Measurements from ENCODE around the gene SPRR4. TPM values are rescaled to one million over a fixed set of nuclear protein-coding genes. Genes with fewer than 3 reads are reported as not detected.

Gene SPRR4
- total RNA-seq, 3 donors from 2014 or later: not detected

DNA sequence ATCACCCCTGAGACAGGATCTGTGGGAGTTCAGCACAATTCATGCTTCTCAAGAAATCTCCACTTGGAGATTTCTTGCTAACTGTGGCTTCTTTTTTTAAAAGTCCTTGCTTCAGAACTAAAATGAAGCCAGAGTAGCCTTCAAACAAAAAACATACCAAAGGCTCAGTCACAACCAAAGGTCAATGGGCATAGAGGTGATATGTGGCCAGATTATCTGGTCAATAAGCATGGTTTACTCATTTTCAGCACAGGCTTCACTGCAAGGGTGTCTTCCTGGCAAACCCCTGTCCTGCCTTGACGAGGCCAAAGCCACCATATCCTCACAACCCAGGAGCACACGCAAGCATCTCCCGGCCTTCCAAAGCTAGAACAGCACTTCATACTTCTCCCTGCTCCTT, 11.2 kb upstream of the SPRR4 start:
- Mint-ChIP-seq H3K4me3 (no peak overlapping the region), H3K36me3 (ENCODE audit: insufficient read depth) (no peaks in the 10 kb centered on the region), H3K27me3 (ENCODE audit: low read depth) (peaks cover 7% of the 10 kb centered on the region), H3K9me3 (no peaks in the 10 kb centered on the region), H3K4me1 (ENCODE audit: low read depth) (no peaks in the 10 kb centered on the region)
- DNase-seq: no peak
- no peak for ATAC-seq

- Mint-ChIP-seq H3K4me3 (no peak overlapping the region), H3K27me3 (ENCODE audit: low read depth) (peaks cover 7% of the 10 kb centered on the region), H3K36me3 (ENCODE audit: insufficient read depth) (no peaks in the 10 kb centered on the region), H3K9me3 (no peaks in the 10 kb centered on the region), H3K4me1 (ENCODE audit: low read depth) (no peaks in the 10 kb centered on the region)
- ATAC-seq (no peak), DNase-seq (no peak)
These were observed 10.5 kb upstream of the SPRR4 start for GRCh38 chr1:152959801-152960451.

GRCh38 chr1:152960452-152961044, 9.9 kb upstream of the SPRR4 start:
- H3K27me3 Mint-ChIP-seq (ENCODE audit: low read depth): peaks cover 10% of the 10 kb centered on the region
- H3K4me3 Mint-ChIP-seq: no peak overlapping the region
- no peak for DNase-seq
- no peaks in the 10 kb centered on the region for H3K9me3 Mint-ChIP-seq
- no peaks in the 10 kb centered on the region for H3K4me1 Mint-ChIP-seq (ENCODE audit: low read depth)
- H3K36me3 Mint-ChIP-seq (ENCODE audit: insufficient read depth): no peaks in the 10 kb centered on the region
- no peak for ATAC-seq

DNA sequence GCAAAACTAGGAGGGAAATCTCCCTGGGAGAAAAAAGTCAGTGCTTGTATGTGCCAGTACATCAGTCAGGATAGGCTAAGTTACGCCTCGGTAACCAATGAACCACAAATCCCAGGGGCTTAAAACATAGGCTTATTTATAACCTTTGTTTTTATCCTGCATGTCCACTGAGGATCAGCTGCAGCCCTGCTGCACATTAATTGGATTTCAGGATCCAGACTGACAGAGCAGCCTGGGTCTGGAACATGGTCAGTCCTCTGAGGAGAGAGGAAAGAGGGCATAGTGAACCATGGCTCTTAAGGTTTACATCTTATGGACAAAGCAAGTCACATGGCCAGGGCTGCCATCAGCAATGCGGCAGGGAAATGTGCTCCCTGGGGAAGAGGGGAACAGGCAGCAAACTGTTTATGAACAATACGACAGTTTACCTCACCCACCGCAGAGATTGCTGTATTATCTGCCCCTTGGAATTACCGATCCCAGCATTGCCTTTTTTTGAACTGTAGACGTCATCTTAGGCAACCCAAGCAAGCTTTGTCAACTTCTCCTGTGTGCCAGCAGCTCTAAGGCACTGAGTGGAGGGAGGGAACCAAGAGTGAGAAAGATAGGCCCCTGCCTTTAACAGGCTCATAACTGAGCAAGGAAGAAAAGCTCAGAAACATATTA, 9.1 kb upstream of the SPRR4 start:
- H3K9me3 Mint-ChIP-seq: no peaks in the 10 kb centered on the region
- ATAC-seq (no peak), DNase-seq (no peak)
- no peaks in the 10 kb centered on the region for H3K36me3 Mint-ChIP-seq (ENCODE audit: insufficient read depth)
- H3K4me1 Mint-ChIP-seq (ENCODE audit: low read depth): no peaks in the 10 kb centered on the region
- no peak overlapping the region for H3K4me3 Mint-ChIP-seq
- H3K27me3 Mint-ChIP-seq (ENCODE audit: low read depth): peaks cover 11% of the 10 kb centered on the region

DNA sequence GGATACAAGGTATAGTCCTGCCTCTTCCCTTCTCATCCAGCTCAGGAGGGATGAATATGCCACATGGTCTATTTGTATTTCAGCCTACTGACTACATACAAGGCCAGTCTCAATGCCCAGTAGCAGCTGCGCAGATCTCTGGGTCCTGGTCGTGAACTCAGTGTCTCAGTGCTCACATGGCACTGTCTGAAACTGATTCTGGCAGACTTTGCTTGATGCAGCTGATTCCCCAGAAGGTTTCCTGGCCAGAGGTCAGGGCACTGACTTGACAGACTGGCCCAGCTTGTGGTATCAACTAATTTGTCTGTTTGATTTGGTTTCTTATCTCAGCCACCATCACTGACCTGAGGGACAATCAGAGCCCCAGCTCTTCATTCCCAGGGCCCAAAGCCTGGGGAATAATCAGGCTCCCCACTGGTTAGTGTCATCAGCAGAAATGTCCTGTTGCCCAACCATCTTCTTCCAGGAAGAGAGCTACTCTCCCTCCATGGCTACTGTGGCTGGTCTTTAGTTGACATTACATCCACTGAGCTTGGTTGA, 7.5 kb upstream of the SPRR4 start:
- Mint-ChIP-seq H3K4me1 (ENCODE audit: low read depth) (no peaks in the 10 kb centered on the region), H3K9me3 (no peaks in the 10 kb centered on the region), H3K36me3 (ENCODE audit: insufficient read depth) (no peaks in the 10 kb centered on the region), H3K4me3 (no peak overlapping the region), H3K27me3 (ENCODE audit: low read depth) (peaks cover 17% of the 10 kb centered on the region)
- no peak for DNase-seq
- no peak for ATAC-seq

DNA sequence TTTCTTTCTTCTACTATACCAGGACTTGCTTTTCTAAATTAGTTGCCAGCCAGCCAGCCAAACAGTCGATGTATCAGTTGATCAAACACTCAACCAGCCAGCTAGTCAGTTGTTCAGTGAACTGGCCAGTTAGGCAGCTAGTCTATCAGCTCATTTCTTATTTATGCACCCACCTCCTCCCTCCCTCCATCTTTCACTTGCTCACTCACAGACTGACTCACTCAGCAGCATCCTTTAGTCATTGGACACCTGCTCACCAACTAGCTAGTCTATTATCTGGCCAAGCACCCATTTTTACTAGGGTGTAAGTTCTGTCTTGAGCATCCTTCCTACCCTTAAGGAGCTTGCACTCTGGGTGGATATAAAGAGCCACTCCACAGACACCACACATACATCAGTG, 5.9 kb upstream of the SPRR4 start:
- ATAC-seq: no peak
- DNase-seq: no peak
- H3K9me3 Mint-ChIP-seq: no peaks in the 10 kb centered on the region
- H3K4me3 Mint-ChIP-seq: no peak overlapping the region
- H3K27me3 Mint-ChIP-seq (ENCODE audit: low read depth): peaks cover 15% of the 10 kb centered on the region
- H3K4me1 Mint-ChIP-seq (ENCODE audit: low read depth): no peaks in the 10 kb centered on the region
- no peaks in the 10 kb centered on the region for H3K36me3 Mint-ChIP-seq (ENCODE audit: insufficient read depth)

DNA sequence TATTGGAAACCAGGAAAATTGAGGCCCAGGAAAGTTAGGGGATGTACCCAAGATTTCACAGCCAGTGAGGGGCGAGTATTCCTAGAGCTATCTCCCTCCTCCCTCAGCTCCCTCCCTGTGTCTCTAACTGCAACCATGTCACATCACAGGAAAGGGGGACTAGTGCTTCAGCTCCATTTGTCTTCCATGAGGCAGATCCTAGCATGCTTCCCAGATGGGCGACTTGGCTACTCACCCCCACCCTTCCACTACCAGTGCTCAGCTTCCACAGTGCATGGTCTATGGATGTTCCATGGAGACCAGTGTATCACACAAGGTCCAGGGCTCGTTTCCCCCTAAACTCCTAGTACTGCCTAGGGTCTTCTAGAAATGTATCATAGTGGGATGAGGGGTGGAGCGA, 4.6 kb upstream of the SPRR4 start:
- DNase-seq (no peak), ATAC-seq (no peak)
- no peak overlapping the region for H3K4me3 Mint-ChIP-seq
- H3K36me3 Mint-ChIP-seq (ENCODE audit: insufficient read depth): no peaks in the 10 kb centered on the region
- no peaks in the 10 kb centered on the region for H3K4me1 Mint-ChIP-seq (ENCODE audit: low read depth)
- no peaks in the 10 kb centered on the region for H3K9me3 Mint-ChIP-seq
- H3K27me3 Mint-ChIP-seq (ENCODE audit: low read depth): peaks cover 12% of the 10 kb centered on the region

GRCh38 chr1:152967201-152967600, 3.2 kb upstream of the SPRR4 start:
- Mint-ChIP-seq H3K4me1 (ENCODE audit: low read depth) (no peaks in the 10 kb centered on the region), H3K4me3 (no peak overlapping the region), H3K27me3 (ENCODE audit: low read depth) (peaks cover 10% of the 10 kb centered on the region), H3K9me3 (no peaks in the 10 kb centered on the region), H3K36me3 (ENCODE audit: insufficient read depth) (no peaks in the 10 kb centered on the region)
- DNase-seq (no peak), ATAC-seq (no peak)

GRCh38 chr1:152968248-152968647, 2.2 kb upstream of the SPRR4 start:
- ATAC-seq: no peak
- no peak overlapping the region for H3K4me3 Mint-ChIP-seq
- no peak for DNase-seq
- H3K27me3 Mint-ChIP-seq (ENCODE audit: low read depth): peaks cover 10% of the 10 kb centered on the region
- no peaks in the 10 kb centered on the region for H3K9me3 Mint-ChIP-seq
- H3K36me3 Mint-ChIP-seq (ENCODE audit: insufficient read depth): no peaks in the 10 kb centered on the region
- no peaks in the 10 kb centered on the region for H3K4me1 Mint-ChIP-seq (ENCODE audit: low read depth)

GRCh38 chr1:152969036-152969435, 1.4 kb upstream of the SPRR4 start:
- Mint-ChIP-seq H3K4me1 (ENCODE audit: low read depth) (no peaks in the 10 kb centered on the region), H3K27me3 (ENCODE audit: low read depth) (peaks cover 10% of the 10 kb centered on the region), H3K4me3 (no peak overlapping the region), H3K36me3 (ENCODE audit: insufficient read depth) (no peaks in the 10 kb centered on the region), H3K9me3 (no peaks in the 10 kb centered on the region)
- DNase-seq (no peak), ATAC-seq (no peak)

GRCh38 chr1:152972196-152972886, 1.9 kb downstream of the SPRR4 start:
- no peak overlapping the region for H3K4me3 Mint-ChIP-seq
- no peaks in the 10 kb centered on the region for H3K9me3 Mint-ChIP-seq
- DNase-seq (no peak), ATAC-seq (no peak)
- H3K4me1 Mint-ChIP-seq (ENCODE audit: low read depth): no peaks in the 10 kb centered on the region
- peaks cover 6% of the 10 kb centered on the region for H3K27me3 Mint-ChIP-seq (ENCODE audit: low read depth)
- H3K36me3 Mint-ChIP-seq (ENCODE audit: insufficient read depth): no peaks in the 10 kb centered on the region

- ATAC-seq (no peak), DNase-seq (no peak)
- no peaks in the 10 kb centered on the region for H3K4me1 Mint-ChIP-seq (ENCODE audit: low read depth)
- H3K36me3 Mint-ChIP-seq (ENCODE audit: insufficient read depth): no peaks in the 10 kb centered on the region
- peaks cover 26% of the 10 kb centered on the region for H3K27me3 Mint-ChIP-seq (ENCODE audit: low read depth)
- H3K9me3 Mint-ChIP-seq: no peaks in the 10 kb centered on the region
- H3K4me3 Mint-ChIP-seq: no peak overlapping the region
These were observed 6.2 kb downstream of the SPRR4 start for GRCh38 chr1:152976688-152977087.

- no peaks in the 10 kb centered on the region for H3K36me3 Mint-ChIP-seq (ENCODE audit: insufficient read depth)
- no peaks in the 10 kb centered on the region for H3K9me3 Mint-ChIP-seq
- peaks cover 32% of the 10 kb centered on the region for H3K27me3 Mint-ChIP-seq (ENCODE audit: low read depth)
- DNase-seq (no peak), ATAC-seq (no peak)
- no peaks in the 10 kb centered on the region for H3K4me1 Mint-ChIP-seq (ENCODE audit: low read depth)
- H3K4me3 Mint-ChIP-seq: no peak overlapping the region
These were observed 7.2 kb downstream of the SPRR4 start for GRCh38 chr1:152977614-152978013.

- ATAC-seq (no peak), DNase-seq (no peak)
- H3K36me3 Mint-ChIP-seq (ENCODE audit: insufficient read depth): no peaks in the 10 kb centered on the region
- H3K4me1 Mint-ChIP-seq (ENCODE audit: low read depth): no peaks in the 10 kb centered on the region
- H3K4me3 Mint-ChIP-seq: no peak overlapping the region
- H3K9me3 Mint-ChIP-seq: no peaks in the 10 kb centered on the region
- peaks cover 40% of the 10 kb centered on the region for H3K27me3 Mint-ChIP-seq (ENCODE audit: low read depth)
These were observed 10.2 kb downstream of the SPRR4 start for GRCh38 chr1:152980676-152981075.

Measured in activated T-cell treated with anti-CD3 and anti-CD28 coated beads, Interleukin-2, amount 50 U/mL, for 4 hours (primary cell).